ENCODE data around the gene SLC1A1.

SLC1A1 gene

GRCh38 chr9:4563105-4563504 is 72.8 kb downstream of the SLC1A1 start:
- no peaks in the 10 kb centered on the region for H3K4me1 ChIP-seq (ENCODE audit: low read depth, poor library complexity, severe bottlenecking)
- no peak for TF ChIP-seq CTCF (conservative IDR thresholded peaks at IDR 0.05; ENCODE audit: low read depth, low read length)
- no peaks in the 10 kb centered on the region for H3K27me3 ChIP-seq (ENCODE audit: insufficient read depth, low read depth)
- no peak overlapping the region for H3K9ac ChIP-seq
- no peak overlapping the region for H3K4me3 ChIP-seq (IDR thresholded peaks at IDR 0.05; ENCODE audit: insufficient read depth, low read depth, low read length)
- H2AFZ ChIP-seq (ENCODE audit: low read depth) = no peak overlapping the region
- H3K27ac ChIP-seq = no peak overlapping the region
- no peak overlapping the region for H3K4me2 ChIP-seq
- H4K20me1 ChIP-seq (ENCODE audit: insufficient read depth) = no peaks in the 10 kb centered on the region
- H3K36me3 ChIP-seq (ENCODE audit: insufficient read depth) = no peaks in the 10 kb centered on the region
- H3K79me2 ChIP-seq (ENCODE audit: insufficient read depth, low read depth) = no peaks in the 10 kb centered on the region

GRCh38 chr9:4566806-4567205 is 76.5 kb downstream of the SLC1A1 start:
- H3K36me3 ChIP-seq (ENCODE audit: insufficient read depth) = no peaks in the 10 kb centered on the region
- TF ChIP-seq CTCF (conservative IDR thresholded peaks at IDR 0.05; ENCODE audit: low read depth, low read length) = no peak
- no peak overlapping the region for H3K4me3 ChIP-seq (IDR thresholded peaks at IDR 0.05; ENCODE audit: insufficient read depth, low read depth, low read length)
- no peaks in the 10 kb centered on the region for H4K20me1 ChIP-seq (ENCODE audit: insufficient read depth)
- no peak overlapping the region for H2AFZ ChIP-seq (ENCODE audit: low read depth)
- no peaks in the 10 kb centered on the region for H3K27me3 ChIP-seq (ENCODE audit: insufficient read depth, low read depth)
- H3K27ac ChIP-seq = no peak overlapping the region
- H3K9ac ChIP-seq = no peak overlapping the region
- H3K4me2 ChIP-seq = no peak overlapping the region
- H3K79me2 ChIP-seq (ENCODE audit: insufficient read depth, low read depth) = no peaks in the 10 kb centered on the region
- H3K4me1 ChIP-seq (ENCODE audit: low read depth, poor library complexity, severe bottlenecking) = no peaks in the 10 kb centered on the region

GRCh38 chr9:4567601-4568000 is 77.3 kb downstream of the SLC1A1 start:
- H3K27me3 ChIP-seq (ENCODE audit: insufficient read depth, low read depth) = no peaks in the 10 kb centered on the region
- TF ChIP-seq CTCF (conservative IDR thresholded peaks at IDR 0.05; ENCODE audit: low read depth, low read length) = no peak
- H4K20me1 ChIP-seq (ENCODE audit: insufficient read depth) = no peaks in the 10 kb centered on the region
- H3K4me2 ChIP-seq = no peak overlapping the region
- H3K4me1 ChIP-seq (ENCODE audit: low read depth, poor library complexity, severe bottlenecking) = no peaks in the 10 kb centered on the region
- H3K79me2 ChIP-seq (ENCODE audit: insufficient read depth, low read depth) = no peaks in the 10 kb centered on the region
- H2AFZ ChIP-seq (ENCODE audit: low read depth) = no peak overlapping the region
- no peak overlapping the region for H3K27ac ChIP-seq
- no peak overlapping the region for H3K9ac ChIP-seq
- H3K4me3 ChIP-seq (IDR thresholded peaks at IDR 0.05; ENCODE audit: insufficient read depth, low read depth, low read length) = no peak overlapping the region
- H3K36me3 ChIP-seq (ENCODE audit: insufficient read depth) = no peaks in the 10 kb centered on the region

GRCh38 chr9:4569101-4569500 is 78.8 kb downstream of the SLC1A1 start:
- no peak overlapping the region for H2AFZ ChIP-seq (ENCODE audit: low read depth)
- H3K9ac ChIP-seq = no peak overlapping the region
- no peaks in the 10 kb centered on the region for H3K27me3 ChIP-seq (ENCODE audit: insufficient read depth, low read depth)
- no peaks in the 10 kb centered on the region for H3K36me3 ChIP-seq (ENCODE audit: insufficient read depth)
- no peaks in the 10 kb centered on the region for H3K79me2 ChIP-seq (ENCODE audit: insufficient read depth, low read depth)
- H3K4me1 ChIP-seq (ENCODE audit: low read depth, poor library complexity, severe bottlenecking) = no peaks in the 10 kb centered on the region
- H3K4me3 ChIP-seq (IDR thresholded peaks at IDR 0.05; ENCODE audit: insufficient read depth, low read depth, low read length) = no peak overlapping the region
- no peak overlapping the region for H3K27ac ChIP-seq
- no peak overlapping the region for H3K4me2 ChIP-seq
- no peak for TF ChIP-seq CTCF (conservative IDR thresholded peaks at IDR 0.05; ENCODE audit: low read depth, low read length)
- no peaks in the 10 kb centered on the region for H4K20me1 ChIP-seq (ENCODE audit: insufficient read depth)

Measured in KMS-11 (cell line).